Measurements from ENCODE around the gene SIN3B.

The SIN3B gene

GRCh38 chr19:16889883-16890460, 60.8 kb downstream of the SIN3B start:
- TF ChIP-seq, protein P1, sequence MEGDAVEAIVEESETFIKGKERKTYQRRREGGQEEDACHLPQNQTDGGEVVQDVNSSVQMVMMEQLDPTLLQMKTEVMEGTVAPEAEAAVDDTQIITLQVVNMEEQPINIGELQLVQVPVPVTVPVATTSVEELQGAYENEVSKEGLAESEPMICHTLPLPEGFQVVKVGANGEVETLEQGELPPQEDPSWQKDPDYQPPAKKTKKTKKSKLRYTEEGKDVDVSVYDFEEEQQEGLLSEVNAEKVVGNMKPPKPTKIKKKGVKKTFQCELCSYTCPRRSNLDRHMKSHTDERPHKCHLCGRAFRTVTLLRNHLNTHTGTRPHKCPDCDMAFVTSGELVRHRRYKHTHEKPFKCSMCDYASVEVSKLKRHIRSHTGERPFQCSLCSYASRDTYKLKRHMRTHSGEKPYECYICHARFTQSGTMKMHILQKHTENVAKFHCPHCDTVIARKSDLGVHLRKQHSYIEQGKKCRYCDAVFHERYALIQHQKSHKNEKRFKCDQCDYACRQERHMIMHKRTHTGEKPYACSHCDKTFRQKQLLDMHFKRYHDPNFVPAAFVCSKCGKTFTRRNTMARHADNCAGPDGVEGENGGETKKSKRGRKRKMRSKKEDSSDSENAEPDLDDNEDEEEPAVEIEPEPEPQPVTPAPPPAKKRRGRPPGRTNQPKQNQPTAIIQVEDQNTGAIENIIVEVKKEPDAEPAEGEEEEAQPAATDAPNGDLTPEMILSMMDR (conservative IDR thresholded peaks at IDR 0.05; ENCODE audit: low read depth), result no peak
- ChIA-PET POLR2A (ENCODE audit: low non-redundant PET) (no interaction called here), CTCF (no interaction called here)
- DNase-seq (ENCODE audit: low spot score), result no peak
- H3K27ac ChIP-seq, result 0 out of 2 replicates have a peak overlapping the region, but pooled peaks have one; percentile 2

DNA sequence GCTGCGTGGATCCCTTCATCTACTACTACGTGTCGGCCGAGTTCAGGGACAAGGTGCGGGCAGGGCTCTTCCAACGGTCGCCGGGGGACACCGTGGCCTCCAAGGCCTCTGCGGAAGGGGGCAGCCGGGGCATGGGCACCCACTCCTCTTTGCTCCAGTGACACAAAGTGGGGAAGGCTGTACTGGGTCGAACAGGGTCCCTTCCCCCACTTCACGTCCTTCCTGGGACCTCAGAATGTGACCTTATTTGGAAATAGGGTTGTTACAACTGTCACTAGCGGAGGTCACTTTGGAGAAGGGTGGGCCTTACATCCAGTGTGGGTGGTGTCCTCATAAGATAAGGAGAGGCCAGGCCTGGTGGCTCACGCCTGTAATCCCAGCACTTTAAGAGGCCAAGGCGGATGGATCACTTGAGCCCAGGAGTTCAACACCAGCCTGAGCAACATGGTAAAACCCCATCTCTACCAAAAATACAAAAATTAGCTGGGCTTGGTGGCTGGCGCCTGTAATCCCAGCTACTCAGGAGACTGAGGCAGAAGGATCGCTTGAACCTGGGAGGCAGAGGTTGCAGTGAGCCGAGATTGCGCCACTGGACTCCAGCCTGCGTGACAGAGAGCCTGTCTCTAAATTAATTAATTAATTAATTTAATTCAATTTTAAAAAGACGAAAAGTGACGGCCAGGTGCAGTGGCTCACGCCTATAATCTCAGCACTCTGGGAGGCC, 61.4 kb downstream of the SIN3B start:
- DNase-seq (ENCODE audit: low spot score), result no peak
- CTCF ChIA-PET, result no interaction called here
- POLR2A ChIA-PET (ENCODE audit: low non-redundant PET), result no interaction called here
- TF ChIP-seq, protein P1 (conservative IDR thresholded peaks at IDR 0.05; ENCODE audit: low read depth), result no peak
- H3K27ac ChIP-seq, result peak overlapping the region; percentile 2; the same call in 1 of the 2 replicates

DNA sequence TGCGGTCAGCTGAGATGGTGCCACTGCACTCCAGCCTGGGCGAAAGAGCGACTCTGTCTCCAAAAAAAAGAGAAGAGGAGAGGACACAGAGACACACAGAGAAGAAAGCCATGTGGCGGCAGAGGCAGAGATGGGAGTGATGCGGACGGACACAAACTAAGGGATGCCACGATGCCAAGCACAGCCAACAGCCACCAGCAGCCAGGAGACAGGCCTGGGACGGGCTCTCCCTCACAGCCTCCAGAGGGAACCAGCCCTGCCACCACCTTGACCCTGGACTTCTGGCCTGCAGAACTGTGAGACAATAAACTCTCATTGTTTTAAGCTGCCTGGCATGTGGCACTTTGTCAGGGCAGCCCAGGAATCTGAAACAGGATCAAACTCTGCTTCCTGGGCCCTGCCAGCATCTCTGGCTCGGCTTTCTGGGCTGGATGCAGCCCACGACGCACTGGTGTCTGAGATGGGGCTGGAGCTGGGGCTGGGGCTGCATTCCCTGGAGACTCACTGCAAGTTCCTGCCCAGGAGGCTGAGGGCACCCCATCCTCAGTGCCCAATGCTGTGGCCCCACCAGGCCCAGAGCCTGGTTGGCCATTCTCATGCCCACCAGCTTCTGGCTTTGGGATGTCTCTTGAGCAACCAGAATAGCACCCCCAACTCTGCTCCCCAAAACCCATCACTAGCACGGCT, 62.6 kb downstream of the SIN3B start:
- ChIA-PET CTCF (no interaction called here), POLR2A (ENCODE audit: low non-redundant PET) (no interaction called here)
- TF ChIP-seq, protein P1 (conservative IDR thresholded peaks at IDR 0.05; ENCODE audit: low read depth), result no peak
- 0 out of 2 replicates have a peak overlapping the region, but pooled peaks have one; percentile 2 for H3K27ac ChIP-seq
- no peak for DNase-seq (ENCODE audit: low spot score)

GRCh38 chr19:16892436-16892835, 63.2 kb downstream of the SIN3B start:
- no peak overlapping the region for H3K27ac ChIP-seq
- POLR2A ChIA-PET (ENCODE audit: low non-redundant PET), result no interaction called here
- CTCF ChIA-PET, result no interaction called here
- DNase-seq (ENCODE audit: low spot score), result no peak
- TF ChIP-seq, protein P1 (conservative IDR thresholded peaks at IDR 0.05; ENCODE audit: low read depth), result no peak

DNA sequence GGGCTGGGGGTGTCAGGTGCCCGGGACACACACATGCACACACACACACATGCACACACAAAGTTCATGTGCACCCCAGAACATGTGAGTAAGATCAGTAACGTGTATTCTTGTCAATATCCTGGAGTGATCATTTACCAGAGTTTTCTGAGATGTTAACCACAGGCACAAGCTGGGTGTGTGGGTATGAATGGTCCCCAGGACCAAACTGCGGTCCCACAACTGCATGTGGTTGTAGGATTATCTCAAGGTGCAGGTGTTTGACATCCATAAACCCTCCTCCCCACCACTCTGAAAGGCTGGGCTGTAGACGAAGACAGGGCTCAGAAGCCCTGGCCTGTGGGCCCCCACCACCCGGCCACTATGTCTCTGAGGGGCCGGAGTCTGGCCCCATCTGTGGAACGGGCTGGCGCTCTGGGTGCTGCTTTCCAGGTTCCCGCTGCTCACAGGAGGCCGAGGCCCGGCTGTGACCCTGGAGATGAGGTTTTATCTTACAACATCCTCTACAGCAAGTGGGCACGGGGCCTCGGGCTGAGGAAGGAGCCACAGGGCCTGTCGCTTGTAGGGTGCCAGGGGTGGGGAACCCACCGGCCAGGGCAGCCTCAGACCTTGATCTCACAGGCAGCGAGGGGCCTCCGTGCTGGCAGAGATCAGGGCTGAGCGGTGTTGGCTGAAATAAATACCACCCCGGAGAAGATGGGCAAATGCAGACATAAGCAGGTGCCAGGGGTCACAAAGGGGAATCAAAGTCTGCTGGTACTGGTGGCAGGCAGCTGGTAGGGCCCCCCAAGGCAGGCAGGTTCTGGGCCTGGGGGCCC, 63.9 kb downstream of the SIN3B start:
- POLR2A ChIA-PET (ENCODE audit: low non-redundant PET), result no interaction called here
- TF ChIP-seq, protein P1 (conservative IDR thresholded peaks at IDR 0.05; ENCODE audit: low read depth), result no peak
- H3K27ac ChIP-seq, result peak overlapping the region; percentile 25
- no peak for DNase-seq (ENCODE audit: low spot score)
- CTCF ChIA-PET, result no interaction called here

DNA sequence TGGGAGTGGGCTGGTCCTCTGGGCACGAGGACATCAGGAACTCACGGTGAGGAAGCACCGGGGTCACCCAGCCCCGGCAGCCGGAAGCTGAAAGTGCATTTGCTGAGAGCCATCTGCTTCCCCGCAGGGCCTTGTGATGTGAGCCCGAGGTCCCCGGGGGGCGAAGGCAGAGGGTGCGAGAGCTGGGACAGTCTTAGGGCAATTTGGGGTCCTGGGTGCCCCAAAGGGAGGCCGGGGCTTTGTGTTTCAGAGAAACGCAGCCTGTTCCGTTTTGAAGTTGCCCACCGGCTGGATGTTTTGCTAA, 64.4 kb downstream of the SIN3B start:
- H3K27ac ChIP-seq, result peak overlapping the region; percentile 25
- POLR2A ChIA-PET (ENCODE audit: low non-redundant PET), result no interaction called here
- CTCF ChIA-PET, result no interaction called here
- TF ChIP-seq, protein P1 (conservative IDR thresholded peaks at IDR 0.05; ENCODE audit: low read depth), result no peak
- no peak for DNase-seq (ENCODE audit: low spot score)

Measured in RWPE1 (cell line).